ENCODE measurements around the gene PSMC4.

PSMC4 gene

DNA sequence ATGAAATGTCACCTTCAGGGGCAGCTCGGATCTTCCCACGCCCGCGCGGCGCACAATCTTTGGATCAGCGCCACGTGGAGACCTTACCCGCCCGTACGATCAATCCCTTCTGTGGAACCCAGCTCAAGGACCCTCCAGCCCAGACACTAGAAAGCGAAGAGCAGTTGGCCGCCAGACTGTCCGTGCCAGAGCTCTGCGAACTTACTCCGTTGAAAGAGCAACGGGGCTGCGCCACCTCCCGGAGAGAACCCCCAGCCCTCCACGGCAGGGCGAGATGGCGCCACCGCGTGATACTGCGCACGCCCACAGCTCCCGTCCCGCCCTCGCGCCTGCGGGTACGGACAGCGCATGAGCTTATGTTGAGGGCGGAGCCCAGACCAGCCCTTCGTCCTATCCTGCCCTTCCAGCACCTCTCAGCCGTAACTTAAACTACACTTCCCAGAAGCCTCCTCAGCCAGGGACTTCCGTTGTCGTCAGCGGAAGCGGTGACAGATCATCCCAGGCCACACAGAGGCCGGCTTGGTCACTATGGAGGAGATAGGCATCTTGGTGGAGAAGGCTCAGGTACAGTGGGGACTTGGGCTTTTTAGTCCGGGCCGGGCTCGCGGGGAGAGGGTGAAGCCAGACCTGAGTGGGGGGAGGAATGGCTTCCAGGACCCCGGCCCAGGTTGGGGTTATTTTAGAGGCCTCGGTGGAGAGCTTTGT lies at the start of gene PSMC4:
TSS of gene PSMC4 (plus strand) at position 491 of the 705 bp plus-strand sequence. CDS start at position 529, 38 bp downstream.
- TF ChIP-seq, protein P1, sequence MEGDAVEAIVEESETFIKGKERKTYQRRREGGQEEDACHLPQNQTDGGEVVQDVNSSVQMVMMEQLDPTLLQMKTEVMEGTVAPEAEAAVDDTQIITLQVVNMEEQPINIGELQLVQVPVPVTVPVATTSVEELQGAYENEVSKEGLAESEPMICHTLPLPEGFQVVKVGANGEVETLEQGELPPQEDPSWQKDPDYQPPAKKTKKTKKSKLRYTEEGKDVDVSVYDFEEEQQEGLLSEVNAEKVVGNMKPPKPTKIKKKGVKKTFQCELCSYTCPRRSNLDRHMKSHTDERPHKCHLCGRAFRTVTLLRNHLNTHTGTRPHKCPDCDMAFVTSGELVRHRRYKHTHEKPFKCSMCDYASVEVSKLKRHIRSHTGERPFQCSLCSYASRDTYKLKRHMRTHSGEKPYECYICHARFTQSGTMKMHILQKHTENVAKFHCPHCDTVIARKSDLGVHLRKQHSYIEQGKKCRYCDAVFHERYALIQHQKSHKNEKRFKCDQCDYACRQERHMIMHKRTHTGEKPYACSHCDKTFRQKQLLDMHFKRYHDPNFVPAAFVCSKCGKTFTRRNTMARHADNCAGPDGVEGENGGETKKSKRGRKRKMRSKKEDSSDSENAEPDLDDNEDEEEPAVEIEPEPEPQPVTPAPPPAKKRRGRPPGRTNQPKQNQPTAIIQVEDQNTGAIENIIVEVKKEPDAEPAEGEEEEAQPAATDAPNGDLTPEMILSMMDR (IDR thresholded peaks at IDR 0.05; ENCODE audit: low read depth, low read length), result peak; percentile 78
- in situ Hi-C loops (cut with HindIII; ENCODE audit: low sequenced_read_pairs), result no loop called here
- peak; percentile 99 for DNase-seq (ENCODE audit: low read depth, low spot score)
- peak within 1 kb of the TSS; percentile 70 for H3K4me3 ChIP-seq (ENCODE audit: low read depth, low read length)

DNA sequence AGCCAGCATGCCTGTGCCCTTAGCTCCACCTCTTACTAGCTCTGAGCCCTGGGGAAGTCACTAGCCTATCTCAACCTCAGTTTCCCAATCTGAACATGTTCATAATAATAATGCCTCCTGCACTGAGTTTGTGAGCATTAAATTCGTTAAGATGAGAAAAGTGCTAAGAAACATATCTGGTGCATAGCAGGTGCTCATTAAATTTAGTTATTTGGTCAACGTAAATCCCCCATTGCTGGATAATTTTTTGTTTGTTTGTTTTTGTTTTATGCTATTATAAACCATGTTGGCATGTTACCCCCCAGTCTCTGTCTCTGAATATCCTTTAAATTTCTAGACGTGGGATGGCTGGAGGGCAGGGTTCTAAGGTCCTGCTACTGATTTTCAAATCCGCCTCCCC lies 47.1 kb upstream of the PSMC4 start:
- no peak overlapping the region for H3K4me3 ChIP-seq (ENCODE audit: low read depth, low read length)
- TF ChIP-seq, protein P1 (IDR thresholded peaks at IDR 0.05; ENCODE audit: low read depth, low read length), result no peak
- in situ Hi-C loops (cut with HindIII; ENCODE audit: low sequenced_read_pairs), result no loop called here
- DNase-seq (ENCODE audit: low read depth, low spot score), result no peak

DNA sequence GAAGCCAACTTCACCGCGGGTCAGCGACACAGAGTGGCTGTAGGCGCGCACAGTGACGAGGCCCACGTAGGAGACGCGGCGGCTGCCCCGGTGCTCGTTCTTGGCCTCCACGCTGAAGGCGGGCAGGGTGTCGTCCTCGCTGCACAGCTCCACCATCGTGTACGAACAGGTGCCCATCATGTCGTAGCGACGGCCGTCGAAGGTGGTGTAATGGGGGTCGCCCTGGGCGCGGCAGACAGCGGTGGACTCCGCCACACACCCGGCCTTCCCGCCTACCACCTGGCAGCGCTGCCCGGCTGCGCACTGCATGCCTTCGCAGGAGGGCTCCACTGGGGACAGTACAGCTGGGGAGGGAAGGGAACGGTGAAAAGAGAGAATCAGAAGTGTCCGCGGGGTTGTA lies 46.6 kb upstream of the PSMC4 start:
- H3K4me3 ChIP-seq (ENCODE audit: low read depth, low read length), result no peak overlapping the region
- DNase-seq (ENCODE audit: low read depth, low spot score), result no peak
- in situ Hi-C loops (cut with HindIII; ENCODE audit: low sequenced_read_pairs), result no loop called here
- TF ChIP-seq, protein P1 (IDR thresholded peaks at IDR 0.05; ENCODE audit: low read depth, low read length), result no peak

DNA sequence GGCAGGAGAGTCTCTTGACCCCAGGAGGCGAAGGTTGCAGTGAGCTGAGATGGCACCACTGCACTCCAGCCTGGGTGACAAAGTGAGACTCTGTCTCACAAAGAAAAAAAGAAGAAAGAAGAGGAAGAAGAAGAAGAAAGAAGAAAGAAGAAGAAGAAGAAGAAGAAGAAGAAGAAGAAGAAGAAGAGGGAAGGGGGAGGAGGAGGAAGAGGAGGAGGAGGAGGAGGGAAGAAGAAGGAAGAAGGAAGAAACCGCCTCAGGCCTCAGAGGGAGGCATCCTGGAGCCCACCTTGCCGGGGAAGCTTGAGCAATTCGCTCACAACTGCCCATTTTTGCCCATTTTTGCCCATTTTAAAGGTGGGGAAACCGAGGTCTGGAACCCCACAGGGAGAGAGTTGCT lies 46.0 kb upstream of the PSMC4 start:
- TF ChIP-seq, protein P1 (IDR thresholded peaks at IDR 0.05; ENCODE audit: low read depth, low read length), result no peak
- in situ Hi-C loops (cut with HindIII; ENCODE audit: low sequenced_read_pairs), result no loop called here
- no peak for DNase-seq (ENCODE audit: low read depth, low spot score)
- no peak overlapping the region for H3K4me3 ChIP-seq (ENCODE audit: low read depth, low read length)

DNA sequence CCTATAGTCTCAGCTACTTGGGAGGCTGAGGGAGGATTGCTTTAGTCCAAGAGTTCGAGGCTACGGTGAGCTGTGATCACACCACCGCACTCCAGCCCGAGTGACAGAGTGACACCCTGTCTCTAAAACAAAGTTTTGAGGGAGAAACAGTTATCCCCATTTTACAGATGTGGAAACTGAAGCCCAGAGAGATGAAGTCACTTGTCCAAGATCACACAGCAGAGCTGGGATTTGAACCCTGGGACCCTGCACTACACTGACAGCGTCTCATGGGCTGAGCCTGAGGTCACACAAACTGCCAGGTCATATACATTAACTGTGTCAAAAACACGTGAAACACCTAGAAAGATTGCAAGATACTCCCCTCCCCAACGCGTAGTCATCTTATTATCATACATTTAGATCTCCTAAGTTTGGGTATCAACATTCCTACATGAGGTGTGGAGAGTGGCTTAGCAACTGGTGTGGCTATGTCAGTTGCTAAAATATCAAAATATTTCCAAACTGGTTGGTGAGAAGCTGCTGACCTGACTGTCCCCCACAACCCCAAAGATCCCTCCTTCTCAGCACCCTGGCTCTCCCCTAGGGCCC lies 44.7 kb upstream of the PSMC4 start:
- TF ChIP-seq, protein P1 (IDR thresholded peaks at IDR 0.05; ENCODE audit: low read depth, low read length), result no peak
- no peak for DNase-seq (ENCODE audit: low read depth, low spot score)
- in situ Hi-C loops (cut with HindIII; ENCODE audit: low sequenced_read_pairs), result no loop called here
- H3K4me3 ChIP-seq (ENCODE audit: low read depth, low read length), result no peak overlapping the region

DNA sequence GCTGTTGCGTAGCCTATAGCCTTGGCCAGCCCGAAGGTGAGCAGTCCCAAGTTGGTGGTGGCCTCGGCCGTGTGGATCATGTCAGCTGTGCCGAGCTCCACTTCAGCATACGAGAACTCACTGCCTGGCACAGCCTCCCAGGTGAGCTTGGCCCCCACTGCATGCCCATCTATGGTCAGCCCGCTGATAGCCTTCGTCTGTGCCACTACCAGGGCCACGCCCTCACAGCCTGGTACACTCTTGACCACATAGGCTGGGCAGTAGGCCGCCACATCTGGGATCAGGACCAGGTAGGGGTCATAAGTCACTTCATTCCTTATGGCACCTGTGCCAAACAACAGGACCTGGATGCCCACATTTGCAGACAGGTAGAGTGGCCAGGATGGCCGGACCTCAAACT lies 43.9 kb upstream of the PSMC4 start:
- in situ Hi-C loops (cut with HindIII; ENCODE audit: low sequenced_read_pairs), result no loop called here
- no peak overlapping the region for H3K4me3 ChIP-seq (ENCODE audit: low read depth, low read length)
- DNase-seq (ENCODE audit: low read depth, low spot score), result no peak
- TF ChIP-seq, protein P1 (IDR thresholded peaks at IDR 0.05; ENCODE audit: low read depth, low read length), result no peak

Measured in astrocyte of the spinal cord (primary cell).